ENCODE results near the gene HIPK2. TPM values are rescaled to one million over a fixed set of nuclear protein-coding genes. Genes with fewer than 3 reads are reported as not detected.

Gene HIPK2
- total RNA-seq, 1 donor, result 12.7 TPM

GRCh38 chr7:139543801-139544603 is 233.8 kb downstream of the HIPK2 start:
- Histone ChIP-seq H3K4me1 (ENCODE audit: insufficient read depth, low read length) (no peaks in the 10 kb centered on the region), H4K20me1 (ENCODE audit: insufficient read depth, low read length) (no peaks in the 10 kb centered on the region), H3K27ac (ENCODE audit: low read depth, low read length) (no peak overlapping the region), H3K27me3 (ENCODE audit: insufficient read depth, low read length) (peaks cover 13% of the 10 kb centered on the region), H3K9me3 (ENCODE audit: low read depth, low read length) (no peaks in the 10 kb centered on the region), H2AFZ (ENCODE audit: low read length) (no peak overlapping the region), H3K79me2 (ENCODE audit: insufficient read depth, low read length) (no peaks in the 10 kb centered on the region), H3K4me3 (ENCODE audit: insufficient read depth, low read length) (no peak overlapping the region), H3K4me2 (ENCODE audit: insufficient read depth, low read length) (no peak overlapping the region), H3K36me3 (ENCODE audit: insufficient read depth, low read length) (no peaks in the 10 kb centered on the region)
- no peak for TF ChIP-seq CTCF (IDR thresholded peaks at IDR 0.05; ENCODE audit: extremely low read depth, low read depth, low read length)
- DNase-seq (ENCODE audit: insufficient read length, low spot score, missing footprints), result peak; percentile 44

GRCh38 chr7:139542308-139543151 is 235.3 kb downstream of the HIPK2 start:
- H3K79me2 ChIP-seq (ENCODE audit: insufficient read depth, low read length), result no peaks in the 10 kb centered on the region
- no peak overlapping the region for H3K4me2 ChIP-seq (ENCODE audit: insufficient read depth, low read length)
- no peak overlapping the region for H2AFZ ChIP-seq (ENCODE audit: low read length)
- no peak for TF ChIP-seq CTCF (IDR thresholded peaks at IDR 0.05; ENCODE audit: extremely low read depth, low read depth, low read length)
- peaks cover 13% of the 10 kb centered on the region for H3K27me3 ChIP-seq (ENCODE audit: insufficient read depth, low read length)
- peak; percentile 3 for DNase-seq (ENCODE audit: insufficient read length, low spot score, missing footprints)
- H3K36me3 ChIP-seq (ENCODE audit: insufficient read depth, low read length), result no peaks in the 10 kb centered on the region
- no peak overlapping the region for H3K27ac ChIP-seq (ENCODE audit: low read depth, low read length)
- H3K9me3 ChIP-seq (ENCODE audit: low read depth, low read length), result no peaks in the 10 kb centered on the region
- no peak overlapping the region for H3K4me3 ChIP-seq (ENCODE audit: insufficient read depth, low read length)
- H4K20me1 ChIP-seq (ENCODE audit: insufficient read depth, low read length), result no peaks in the 10 kb centered on the region
- H3K4me1 ChIP-seq (ENCODE audit: insufficient read depth, low read length), result no peaks in the 10 kb centered on the region

GRCh38 chr7:139541600-139542307 is 236.0 kb downstream of the HIPK2 start:
- Histone ChIP-seq H3K27me3 (ENCODE audit: insufficient read depth, low read length) (peaks cover 13% of the 10 kb centered on the region), H3K4me2 (ENCODE audit: insufficient read depth, low read length) (no peak overlapping the region), H2AFZ (ENCODE audit: low read length) (no peak overlapping the region), H4K20me1 (ENCODE audit: insufficient read depth, low read length) (no peaks in the 10 kb centered on the region), H3K9me3 (ENCODE audit: low read depth, low read length) (no peaks in the 10 kb centered on the region), H3K36me3 (ENCODE audit: insufficient read depth, low read length) (no peaks in the 10 kb centered on the region), H3K27ac (ENCODE audit: low read depth, low read length) (no peak overlapping the region), H3K79me2 (ENCODE audit: insufficient read depth, low read length) (no peaks in the 10 kb centered on the region), H3K4me3 (ENCODE audit: insufficient read depth, low read length) (no peak overlapping the region), H3K4me1 (ENCODE audit: insufficient read depth, low read length) (no peaks in the 10 kb centered on the region)
- peak; percentile 9 for DNase-seq (ENCODE audit: insufficient read length, low spot score, missing footprints)
- no peak for TF ChIP-seq CTCF (IDR thresholded peaks at IDR 0.05; ENCODE audit: extremely low read depth, low read depth, low read length)
